ENCODE results near the gene TBX10. TPM values are rescaled to one million over a fixed set of nuclear protein-coding genes. Genes with fewer than 3 reads are reported as not detected.
A peak's percentile ranks its signal among the peaks of the same experiment; 100 is the strongest.

The TBX10 gene
- total and polyA plus RNA-seq, 2 donors (not counting 3 experiments of a cell fraction or from before 2014, with no cell fraction given), result not detected

DNA sequence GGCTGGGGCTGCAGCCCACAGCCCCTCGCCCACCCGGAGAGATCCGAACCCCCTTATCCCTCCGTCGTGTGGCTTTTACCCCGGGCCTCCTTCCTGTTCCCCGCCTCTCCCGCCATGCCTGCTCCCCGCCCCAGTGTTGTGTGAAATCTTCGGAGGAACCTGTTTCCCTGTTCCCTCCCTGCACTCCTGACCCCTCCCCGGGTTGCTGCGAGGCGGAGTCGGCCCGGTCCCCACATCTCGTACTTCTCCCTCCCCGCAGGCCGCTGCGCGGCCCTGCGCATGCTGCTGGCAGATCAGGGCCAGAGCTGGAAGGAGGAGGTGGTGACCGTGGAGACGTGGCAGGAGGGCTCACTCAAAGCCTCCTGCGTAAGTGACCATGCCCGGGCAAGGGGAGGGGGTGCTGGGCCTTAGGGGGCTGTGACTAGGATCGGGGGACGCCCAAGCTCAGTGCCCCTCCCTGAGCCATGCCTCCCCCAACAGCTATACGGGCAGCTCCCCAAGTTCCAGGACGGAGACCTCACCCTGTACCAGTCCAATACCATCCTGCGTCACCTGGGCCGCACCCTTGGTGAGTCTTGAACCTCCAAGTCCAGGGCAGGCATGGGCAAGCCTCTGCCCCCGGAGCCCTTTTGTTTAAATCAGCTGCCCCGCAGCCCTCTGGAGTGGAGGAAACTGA, 55.2 kb downstream of the TBX10 start:
- Histone ChIP-seq H4K20me1 (replicated peaks; ENCODE audit: control insufficient read depth, extremely low read depth, insufficient read depth, low read length) (no peaks in the 10 kb centered on the region), H3K79me2 (ENCODE audit: control insufficient read depth, insufficient read depth, low read length) (peaks cover 26% of the 10 kb centered on the region), H3K4me3 (replicated peaks in 1 of 3; ENCODE audit: insufficient read depth in 1 of 3, low read depth in 1 of 3, low read length in 3 of 3) (peak overlapping the region; percentile 68 to 85 (median 83)), H3K27ac (ENCODE audit: insufficient read depth, low read depth, low read length) (peak overlapping the region; percentile 63), H3K9me3 (replicated peaks; ENCODE audit: control insufficient read depth, insufficient read depth, low read length) (no peaks in the 10 kb centered on the region), H3K9ac (replicated peaks; ENCODE audit: extremely low read depth, insufficient read depth, low read length) (peak overlapping the region; percentile 93), H3K9me1 (replicated peaks; ENCODE audit: control insufficient read depth, extremely low read depth, insufficient read depth, low read length) (no peaks in the 10 kb centered on the region), H3K36me3 (ENCODE audit: control insufficient read depth in 2 of 2, extremely low read depth in 1 of 2, insufficient read depth in 2 of 2, low read length in 2 of 2) (peaks cover 7 to 18% of the 10 kb centered on the region in 2 experiments), H3K27me3 (ENCODE audit: control insufficient read depth in 2 of 2, insufficient read depth in 2 of 2, low read length in 2 of 2) (peaks cover 2 to 4% of the 10 kb centered on the region in 2 experiments), H3K4me2 (ENCODE audit: insufficient read depth, low read length) (peak overlapping the region; percentile 45), H2AFZ (ENCODE audit: low read depth, low read length) (peak overlapping the region; percentile 23), H3K4me1 (ENCODE audit: control insufficient read depth, extremely low read depth, insufficient read depth, low read length) (peaks cover 17% of the 10 kb centered on the region)
- TSS peak; percentile 60 for BruUV-seq (replicated peaks)
- dilution Hi-C loops (cut with MboI; ENCODE audit: extremely low pct_ligation_motif_present, low sequenced_read_pairs) (no loop called here), intact Hi-C loops (cut with micrococcal nuclease) (no loop called here)
- FAIRE-seq, result no peak
- TF ChIP-seq CTCF (IDR thresholded peaks at IDR 0.05; ENCODE audit: extremely low read depth in 1 of 2, insufficient read depth in 1 of 2, low read depth in 1 of 2, low read length in 2 of 2), result no peak
- no peak for TF ChIP-seq MYC (IDR thresholded peaks at IDR 0.05; ENCODE audit: low read depth, low read length)
- no peak for TF ChIP-seq POLR2AphosphoS5 (IDR thresholded peaks at IDR 0.05; ENCODE audit: insufficient read depth, low read depth, low read length)
- TF ChIP-seq FOS (IDR thresholded peaks at IDR 0.05; ENCODE audit: borderline replicate concordance, insufficient read depth, low read length), result no peak
- TF ChIP-seq, protein P1, sequence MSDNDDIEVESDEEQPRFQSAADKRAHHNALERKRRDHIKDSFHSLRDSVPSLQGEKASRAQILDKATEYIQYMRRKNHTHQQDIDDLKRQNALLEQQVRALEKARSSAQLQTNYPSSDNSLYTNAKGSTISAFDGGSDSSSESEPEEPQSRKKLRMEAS (IDR thresholded peaks at IDR 0.05; ENCODE audit: insufficient read depth, insufficient read length), result no peak
- TF ChIP-seq EZH2 (IDR thresholded peaks at IDR 0.05; ENCODE audit: borderline replicate concordance, low read depth, low read length, severe bottlenecking), result no peak
- no peak for TF ChIP-seq GATA2 (IDR thresholded peaks at IDR 0.05; ENCODE audit: insufficient read depth, insufficient read length, low read depth, low read length)
- TF ChIP-seq POLR2A (IDR thresholded peaks at IDR 0.05; ENCODE audit: low read depth, low read length), result no peak
- TF ChIP-seq JUN (IDR thresholded peaks at IDR 0.05; ENCODE audit: borderline replicate concordance, insufficient read depth, insufficient read length, low read depth), result no peak
- CTCF ChIA-PET, result interaction anchor here (0.6 to 2.7 kb wide), 5 partner anchors 9 to 209 kb away, joined by 3 to 17 read pairs (median 5); no protein-coding TSS in a partner anchor
- POLR2A ChIA-PET, result interaction anchor here (0.9 to 1.4 kb wide), 2 partner anchors 182 to 231 kb away, joined by 3 to 4 read pairs; partner anchors contain the start of genes POLD4 and PPP1CA
- DNase-seq (ENCODE audit: low read depth, low spot score), result peak; percentile 48
